GM12878 (cell line): Measurements from ENCODE around the gene ANAPC7. TPM values are rescaled to one million over a fixed set of nuclear protein-coding genes. Genes with fewer than 3 reads are reported as not detected.

Experiments used
- CHD4 ChIP-seq: fragments of 200-600 bp; sonication (generic); IDR thresholded peaks from 2 replicates; pipeline ENCODE4 v1.6.1; 2016; ENCODE audit warnings: mild to moderate bottlenecking
- CREM ChIP-seq: IDR thresholded peaks from 2 replicates; pipeline ENCODE4 v1.6.1; 2014; ENCODE audit warnings: antibody characterized with exemption, low read depth
- EED ChIP-seq: sonication (generic); IDR thresholded peaks from 2 replicates; pipeline ENCODE4 v1.6.1; 2016; ENCODE audit warnings: antibody characterized with exemption, low read depth
- ESRRA ChIP-seq: IDR thresholded peaks from 2 replicates; pipeline ENCODE4 v1.6.1; 2012; ENCODE audit warnings: mild to moderate bottlenecking, low read length, improper control_type of control experiment
- IKZF1 ChIP-seq: fragments of 450-650 bp; conservative IDR thresholded peaks from 2 replicates; pipeline ENCODE4 v1.6.1; 2017; ENCODE audit warnings: antibody characterized with exemption, mild to moderate bottlenecking
- IKZF2 ChIP-seq, 2 experiments: fragments of 450-650 bp; IDR thresholded peaks; 2 replicates each; pipeline ENCODE4 v1.6.1; 2017; ENCODE audit warnings: mild to moderate bottlenecking in 2 of 2, moderate library complexity in 2 of 2
- MXI1 ChIP-seq: fragments of 150-350 bp; IDR thresholded peaks from 2 replicates; pipeline ENCODE4 v1.6.1; 2011; ENCODE audit warnings: low read depth, mild to moderate bottlenecking, inconsistent platforms, low read length, improper control_type of control experiment
- NBN ChIP-seq: fragments of 450-650 bp; IDR thresholded peaks from 2 replicates; pipeline ENCODE4 v1.6.1; 2016
- NR2C2 ChIP-seq: IDR thresholded peaks from 2 replicates; pipeline ENCODE4 v1.6.1; 2011; ENCODE audit warnings: borderline replicate concordance, low read depth; ENCODE audit not compliant: control insufficient read depth, insufficient read length
- RCOR1 ChIP-seq: conservative IDR thresholded peaks from 2 replicates; pipeline ENCODE4 v1.6.1; 2012; ENCODE audit warnings: low read depth, low read length, improper control_type of control experiment
- SP1 ChIP-seq: IDR thresholded peaks from one replicate; pipeline ENCODE4 v1.6.1; 2011; ENCODE audit warnings: low read depth, low read length
- TARDBP ChIP-seq: IDR thresholded peaks from 2 replicates; pipeline ENCODE4 v1.6.1; 2016; ENCODE audit warnings: borderline replicate concordance
- TCF12 ChIP-seq: IDR thresholded peaks from 2 replicates; pipeline ENCODE4 v1.6.1; 2011; ENCODE audit warnings: low read depth, mild to moderate bottlenecking, low read length
- TCF3 ChIP-seq: IDR thresholded peaks from 2 replicates; pipeline ENCODE4 v1.6.1; 2012; ENCODE audit warnings: low read depth, mild to moderate bottlenecking, low read length, borderline replicate concordance; ENCODE audit not compliant: insufficient read depth
- TCF7 ChIP-seq: IDR thresholded peaks from 2 replicates; pipeline ENCODE4 v1.6.1; 2014; ENCODE audit warnings: antibody characterized with exemption, borderline replicate concordance
- ZNF384 ChIP-seq: IDR thresholded peaks from 2 replicates; pipeline ENCODE4 v1.6.1; 2012; ENCODE audit warnings: low read depth, mild to moderate bottlenecking, low read length, improper control_type of control experiment, borderline replicate concordance
- ZNF622 ChIP-seq: fragments of 450-650 bp; IDR thresholded peaks from 2 replicates; pipeline ENCODE4 v1.6.1; 2017; ENCODE audit warnings: mild to moderate bottlenecking, inconsistent platforms
- polyA plus RNA-seq, 11 experiments: library from polyadenylated mRNA; depleted of rRNA in 4 of 11; unstranded in 6 of 11; stranded (reverse) in 5 of 11; fragments of >200 nt; fragmentation: Nextera tagmentation in 4 of 11; fragmentation: Illumina TruSeq in 1 of 11; extraction: Ambion mirVana in 4 of 11; extraction: Trizol in 1 of 11; gene quantifications; 1 replicate in 1 of 11; 2 replicates in 10 of 11; pipeline versions ENCODE4 v1.2.1 to v1.2.3, GENCODE V29; 2011 to 2016; ENCODE audit warnings: inconsistent platforms in 2 of 11, missing spikeins in 2 of 11, low read depth in 1 of 11
- total RNA-seq, 4 experiments: library from RNA; depleted of rRNA in 3 of 4; stranded (reverse); fragments of >200 nt in 3 of 4; fragmentation: Illumina TruSeq in 1 of 4; extraction: Trizol in 1 of 4; gene quantifications; 2 replicates each; pipeline versions ENCODE4 v1.2.1 to v1.2.3, GENCODE V29; 2013 to 2021
- TF ChIP-seq, protein P1 (sequence below): fragments of 450-650 bp; IDR thresholded peaks from 2 replicates; pipeline ENCODE4 v1.6.1; 2018; ENCODE audit warnings: mild to moderate bottlenecking, low read depth, moderate library complexity; ENCODE audit not compliant: partially characterized antibody
- TF ChIP-seq, protein P2 (sequence below): IDR thresholded peaks from 2 replicates; pipeline ENCODE4 v1.6.1; 2012; ENCODE audit warnings: low read depth, low read length, improper control_type of control experiment
- TF ChIP-seq, protein P3 (sequence below): fragments of 450-650 bp; formaldehyde crosslinking; IDR thresholded peaks from 2 replicates; pipeline ENCODE4 v1.4.0; 2020; ENCODE audit warnings: mild to moderate bottlenecking, moderate library complexity
- TF ChIP-seq, protein P4 (sequence below): fragments of 450-650 bp; formaldehyde crosslinking; IDR thresholded peaks from 2 replicates; pipeline ENCODE4 v1.4.0; 2022; ENCODE audit warnings: mild to moderate bottlenecking, moderate library complexity

Gene ANAPC7
- total and polyA plus RNA-seq, 10 of the 15 experiments (the other 5 are each of a cell fraction or from before 2014, with no cell fraction given), result 24.5 to 77.9 (median 58.6) TPM

DNA sequence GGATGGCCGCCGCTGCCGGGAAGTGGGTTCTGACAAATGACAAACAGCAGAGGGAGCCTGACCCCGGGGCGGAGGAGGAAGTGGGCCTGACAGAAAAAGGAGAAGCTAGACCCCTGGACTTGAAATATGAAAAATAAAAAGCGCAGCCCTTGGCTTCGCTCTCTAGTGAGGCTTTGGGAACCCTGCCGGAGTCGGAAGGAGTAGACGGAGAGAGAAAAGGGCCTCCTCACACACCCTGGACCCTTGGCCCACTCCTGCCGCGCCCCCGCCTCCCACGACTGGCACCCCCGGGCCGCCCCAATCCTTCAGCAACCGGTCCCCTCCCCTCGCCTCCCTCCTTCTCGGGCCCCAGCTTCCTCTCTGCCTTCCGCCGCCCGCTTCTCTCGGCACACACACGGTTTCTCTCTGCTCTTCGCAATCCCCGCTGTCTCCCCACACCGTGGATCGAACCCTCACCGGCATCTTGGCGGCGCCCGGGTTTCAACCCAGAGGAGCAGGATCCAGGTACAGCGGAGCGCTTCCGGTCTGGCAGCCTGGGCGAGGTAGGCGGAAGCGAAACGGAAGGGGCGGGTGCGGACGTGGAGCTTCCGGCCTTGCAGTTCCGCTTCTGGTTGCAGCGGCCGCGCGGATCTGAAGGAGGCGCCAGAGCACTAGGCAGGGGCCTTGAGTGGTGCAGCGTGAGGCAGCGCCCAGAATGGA is 46.4 kb upstream of the ANAPC7 start, which contains the start of gene ARPC3 (continued):
- TF ChIP-seq, protein P1, sequence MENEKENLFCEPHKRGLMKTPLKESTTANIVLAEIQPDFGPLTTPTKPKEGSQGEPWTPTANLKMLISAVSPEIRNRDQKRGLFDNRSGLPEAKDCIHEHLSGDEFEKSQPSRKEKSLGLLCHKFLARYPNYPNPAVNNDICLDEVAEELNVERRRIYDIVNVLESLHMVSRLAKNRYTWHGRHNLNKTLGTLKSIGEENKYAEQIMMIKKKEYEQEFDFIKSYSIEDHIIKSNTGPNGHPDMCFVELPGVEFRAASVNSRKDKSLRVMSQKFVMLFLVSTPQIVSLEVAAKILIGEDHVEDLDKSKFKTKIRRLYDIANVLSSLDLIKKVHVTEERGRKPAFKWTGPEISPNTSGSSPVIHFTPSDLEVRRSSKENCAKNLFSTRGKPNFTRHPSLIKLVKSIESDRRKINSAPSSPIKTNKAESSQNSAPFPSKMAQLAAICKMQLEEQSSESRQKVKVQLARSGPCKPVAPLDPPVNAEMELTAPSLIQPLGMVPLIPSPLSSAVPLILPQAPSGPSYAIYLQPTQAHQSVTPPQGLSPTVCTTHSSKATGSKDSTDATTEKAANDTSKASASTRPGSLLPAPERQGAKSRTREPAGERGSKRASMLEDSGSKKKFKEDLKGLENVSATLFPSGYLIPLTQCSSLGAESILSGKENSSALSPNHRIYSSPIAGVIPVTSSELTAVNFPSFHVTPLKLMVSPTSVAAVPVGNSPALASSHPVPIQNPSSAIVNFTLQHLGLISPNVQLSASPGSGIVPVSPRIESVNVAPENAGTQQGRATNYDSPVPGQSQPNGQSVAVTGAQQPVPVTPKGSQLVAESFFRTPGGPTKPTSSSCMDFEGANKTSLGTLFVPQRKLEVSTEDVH, result peak; percentile 81
- TF ChIP-seq RCOR1, result 0 out of 2 replicates have a peak, but pooled peaks have one; percentile 80
- TF ChIP-seq SP1, result peak; percentile 61
- TF ChIP-seq CHD4, result no peak
- TF ChIP-seq ZNF384, result no peak; the same call in 1 of the 2 replicates
- no peak; the same call in 1 of the 2 replicates for TF ChIP-seq MXI1
- TF ChIP-seq, protein P2, sequence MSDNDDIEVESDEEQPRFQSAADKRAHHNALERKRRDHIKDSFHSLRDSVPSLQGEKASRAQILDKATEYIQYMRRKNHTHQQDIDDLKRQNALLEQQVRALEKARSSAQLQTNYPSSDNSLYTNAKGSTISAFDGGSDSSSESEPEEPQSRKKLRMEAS, result no peak; the same call in 1 of the 2 replicates
- TF ChIP-seq NBN, result peak; percentile 82
- peak; percentile 98 for TF ChIP-seq IKZF1
- TF ChIP-seq TCF12, result peak; percentile 11; the same call in 1 of the 2 replicates
- TF ChIP-seq TCF3, result peak; percentile 31; the same call in 1 of the 2 replicates
- TF ChIP-seq, protein P3, sequence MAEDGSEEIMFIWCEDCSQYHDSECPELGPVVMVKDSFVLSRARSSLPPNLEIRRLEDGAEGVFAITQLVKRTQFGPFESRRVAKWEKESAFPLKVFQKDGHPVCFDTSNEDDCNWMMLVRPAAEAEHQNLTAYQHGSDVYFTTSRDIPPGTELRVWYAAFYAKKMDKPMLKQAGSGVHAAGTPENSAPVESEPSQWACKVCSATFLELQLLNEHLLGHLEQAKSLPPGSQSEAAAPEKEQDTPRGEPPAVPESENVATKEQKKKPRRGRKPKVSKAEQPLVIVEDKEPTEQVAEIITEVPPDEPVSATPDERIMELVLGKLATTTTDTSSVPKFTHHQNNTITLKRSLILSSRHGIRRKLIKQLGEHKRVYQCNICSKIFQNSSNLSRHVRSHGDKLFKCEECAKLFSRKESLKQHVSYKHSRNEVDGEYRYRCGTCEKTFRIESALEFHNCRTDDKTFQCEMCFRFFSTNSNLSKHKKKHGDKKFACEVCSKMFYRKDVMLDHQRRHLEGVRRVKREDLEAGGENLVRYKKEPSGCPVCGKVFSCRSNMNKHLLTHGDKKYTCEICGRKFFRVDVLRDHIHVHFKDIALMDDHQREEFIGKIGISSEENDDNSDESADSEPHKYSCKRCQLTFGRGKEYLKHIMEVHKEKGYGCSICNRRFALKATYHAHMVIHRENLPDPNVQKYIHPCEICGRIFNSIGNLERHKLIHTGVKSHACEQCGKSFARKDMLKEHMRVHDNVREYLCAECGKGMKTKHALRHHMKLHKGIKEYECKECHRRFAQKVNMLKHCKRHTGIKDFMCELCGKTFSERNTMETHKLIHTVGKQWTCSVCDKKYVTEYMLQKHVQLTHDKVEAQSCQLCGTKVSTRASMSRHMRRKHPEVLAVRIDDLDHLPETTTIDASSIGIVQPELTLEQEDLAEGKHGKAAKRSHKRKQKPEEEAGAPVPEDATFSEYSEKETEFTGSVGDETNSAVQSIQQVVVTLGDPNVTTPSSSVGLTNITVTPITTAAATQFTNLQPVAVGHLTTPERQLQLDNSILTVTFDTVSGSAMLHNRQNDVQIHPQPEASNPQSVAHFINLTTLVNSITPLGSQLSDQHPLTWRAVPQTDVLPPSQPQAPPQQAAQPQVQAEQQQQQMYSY (CRISPR knock-in tag), result no peak
- TF ChIP-seq, protein P4, sequence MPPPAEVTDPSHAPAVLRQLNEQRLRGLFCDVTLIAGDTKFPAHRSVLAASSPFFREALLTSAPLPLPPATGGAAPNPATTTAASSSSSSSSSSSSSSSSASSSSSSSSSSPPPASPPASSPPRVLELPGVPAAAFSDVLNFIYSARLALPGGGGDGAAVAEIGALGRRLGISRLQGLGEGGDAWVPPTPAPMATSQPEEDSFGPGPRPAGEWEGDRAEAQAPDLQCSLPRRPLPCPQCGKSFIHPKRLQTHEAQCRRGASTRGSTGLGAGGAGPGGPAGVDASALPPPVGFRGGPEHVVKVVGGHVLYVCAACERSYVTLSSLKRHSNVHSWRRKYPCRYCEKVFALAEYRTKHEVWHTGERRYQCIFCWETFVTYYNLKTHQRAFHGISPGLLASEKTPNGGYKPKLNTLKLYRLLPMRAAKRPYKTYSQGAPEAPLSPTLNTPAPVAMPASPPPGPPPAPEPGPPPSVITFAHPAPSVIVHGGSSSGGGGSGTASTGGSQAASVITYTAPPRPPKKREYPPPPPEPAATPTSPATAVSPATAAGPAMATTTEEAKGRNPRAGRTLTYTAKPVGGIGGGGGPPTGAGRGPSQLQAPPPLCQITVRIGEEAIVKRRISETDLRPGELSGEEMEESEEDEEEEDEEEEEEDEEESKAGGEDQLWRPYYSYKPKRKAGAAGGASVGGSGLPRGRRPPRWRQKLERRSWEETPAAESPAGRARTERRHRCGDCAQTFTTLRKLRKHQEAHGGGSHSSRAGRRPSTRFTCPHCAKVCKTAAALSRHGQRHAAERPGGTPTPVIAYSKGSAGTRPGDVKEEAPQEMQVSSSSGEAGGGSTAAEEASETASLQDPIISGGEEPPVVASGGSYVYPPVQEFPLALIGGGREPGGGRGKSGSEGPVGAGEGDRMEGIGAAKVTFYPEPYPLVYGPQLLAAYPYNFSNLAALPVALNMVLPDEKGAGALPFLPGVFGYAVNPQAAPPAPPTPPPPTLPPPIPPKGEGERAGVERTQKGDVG (CRISPR knock-in tag), result no peak
- TF ChIP-seq TARDBP, result no peak; the same call in 1 of the 2 replicates
- TF ChIP-seq ESRRA, result no peak
- peak; percentile 71 for TF ChIP-seq CREM
- TF ChIP-seq IKZF2 (IDR thresholded peaks at IDR 0.05), result peak; percentile 47 to 54; a peak in 2 of 4 replicates
- TF ChIP-seq ZNF622, result no peak
- no peak; the same call in 1 of the 2 replicates for TF ChIP-seq EED
- no peak for TF ChIP-seq NR2C2
- no peak for TF ChIP-seq TCF7
